Duodenal mucosa (tissue), 2 donors: ENCODE data around the gene NOL9.

ENCODE experiments used
- H3K27ac ChIP-seq: one replicate; pipeline ENCODE4 v1.7.0; 2013; ENCODE audit warnings: low read depth, low read length
- H3K27me3 ChIP-seq, 2 donors: one replicate each; pipeline ENCODE4 v1.7.0; 2013; ENCODE audit warnings: low read length in 2 of 2, control low read depth in 1 of 2; ENCODE audit not compliant: insufficient read depth in 2 of 2, control insufficient read depth in 1 of 2
- H3K36me3 ChIP-seq, 2 donors: one replicate each; pipeline ENCODE4 v1.7.0; 2013; ENCODE audit warnings: low read length in 2 of 2, control low read depth in 1 of 2; ENCODE audit not compliant: insufficient read depth in 2 of 2, control insufficient read depth in 1 of 2
- H3K4me1 ChIP-seq, 2 donors: one replicate each; pipeline ENCODE4 v1.7.0; 2013; ENCODE audit warnings: low read length in 2 of 2, control low read depth in 1 of 2; ENCODE audit not compliant: insufficient read depth in 2 of 2, control insufficient read depth in 1 of 2
- H3K4me3 ChIP-seq, 2 donors: one replicate each; pipeline ENCODE4 v1.7.0; 2013; ENCODE audit warnings: low read length in 2 of 2, low read depth in 1 of 2
- H3K9ac ChIP-seq, 2 donors: one replicate each; pipeline ENCODE4 v1.7.0; 2013; ENCODE audit warnings: low read length in 2 of 2, low read depth in 1 of 2
- H3K9me3 ChIP-seq, 2 donors: one replicate each; pipeline ENCODE4 v1.7.0; 2013; ENCODE audit warnings: low read length in 2 of 2, control low read depth in 1 of 2; ENCODE audit not compliant: control insufficient read depth in 1 of 2

NOL9 gene

DNA sequence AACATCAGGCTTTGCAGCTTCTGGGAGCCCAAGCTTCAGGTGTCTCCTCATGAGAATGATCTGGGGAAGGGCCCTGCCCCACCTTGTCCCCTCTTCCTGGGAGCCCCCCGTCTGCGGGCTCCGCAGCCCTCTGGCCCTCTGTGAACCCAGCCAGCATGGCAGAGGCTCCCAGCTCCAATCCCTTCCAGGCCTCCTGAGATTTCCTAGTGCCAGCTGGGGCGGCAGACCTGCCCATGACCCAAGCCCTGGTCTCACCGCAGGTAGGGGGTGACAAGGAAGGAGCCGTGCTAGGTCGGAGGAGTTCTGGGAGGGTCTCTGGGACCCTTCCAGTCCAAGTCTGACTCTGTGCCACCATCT lies 70.6 kb downstream of the NOL9 start:
- H3K36me3 ChIP-seq = no peaks in the 10 kb centered on the region
- peaks cover 4 to 11% of the 10 kb centered on the region in 2 donors for H3K4me1 ChIP-seq
- no peak overlapping the region for H3K27ac ChIP-seq

DNA sequence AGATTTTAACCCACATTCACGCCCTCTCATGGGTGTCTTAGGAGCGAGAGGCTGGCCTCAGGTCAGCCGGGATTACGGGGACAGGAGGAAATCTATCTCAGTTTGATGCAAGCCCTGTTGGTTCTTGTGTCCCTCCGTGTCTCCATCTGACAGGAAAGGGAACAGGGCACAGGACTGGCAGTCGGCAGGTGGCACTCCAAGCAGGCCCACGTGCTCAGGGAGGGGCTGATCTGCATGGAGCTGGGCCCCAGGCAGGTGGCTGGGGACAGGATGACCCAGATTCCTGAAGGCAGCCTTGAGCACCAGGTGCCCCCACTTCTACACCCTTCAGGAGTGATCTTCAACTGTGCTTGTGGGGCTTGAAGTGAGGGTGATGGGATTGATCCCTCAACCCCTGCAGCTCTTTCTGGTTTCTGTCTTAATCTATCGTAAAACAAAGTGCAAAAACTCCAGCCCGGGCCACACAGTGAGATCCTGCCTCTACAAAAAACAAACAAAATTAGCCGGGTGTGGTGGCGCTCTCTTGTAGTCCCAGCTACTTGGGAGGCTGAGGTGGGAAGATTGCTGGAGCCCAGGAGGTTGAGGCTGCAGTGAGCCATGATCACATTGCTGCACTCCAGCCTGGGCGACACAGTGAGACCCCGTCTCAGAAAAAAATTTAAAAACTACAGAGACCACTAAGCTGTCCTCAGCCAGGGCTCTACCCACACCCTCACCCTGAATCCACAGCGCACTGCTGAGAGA lies 71.1 kb downstream of the NOL9 start:
- Histone ChIP-seq H3K36me3 (no peaks in the 10 kb centered on the region), H3K4me3 (no peak overlapping the region), H3K9me3 (no peaks in the 10 kb centered on the region), H3K27ac (no peak overlapping the region), H3K4me1 (peaks cover 4 to 11% of the 10 kb centered on the region in 2 donors), H3K27me3 (peaks cover 13 to 21% of the 10 kb centered on the region in 2 donors), H3K9ac (no peak overlapping the region)

More for the DNA sequence above, 70.6 kb downstream of the NOL9 start:
- H3K27me3 ChIP-seq = peaks cover 13 to 21% of the 10 kb centered on the region in 2 donors
- H3K4me3 ChIP-seq = no peak overlapping the region
- H3K9ac ChIP-seq = no peak overlapping the region
- no peaks in the 10 kb centered on the region for H3K9me3 ChIP-seq

- peaks cover 13 to 21% of the 10 kb centered on the region in 2 donors for H3K27me3 ChIP-seq
- peaks cover 8 to 16% of the 10 kb centered on the region in 2 donors for H3K4me1 ChIP-seq
- H3K27ac ChIP-seq = no peak overlapping the region
- H3K9ac ChIP-seq = no peak overlapping the region
- no peaks in the 10 kb centered on the region for H3K36me3 ChIP-seq
- no peaks in the 10 kb centered on the region for H3K9me3 ChIP-seq
- H3K4me3 ChIP-seq = no peak overlapping the region
Measured at GRCh38 chr1:6481820-6482219, 72.5 kb downstream of the NOL9 start.

DNA sequence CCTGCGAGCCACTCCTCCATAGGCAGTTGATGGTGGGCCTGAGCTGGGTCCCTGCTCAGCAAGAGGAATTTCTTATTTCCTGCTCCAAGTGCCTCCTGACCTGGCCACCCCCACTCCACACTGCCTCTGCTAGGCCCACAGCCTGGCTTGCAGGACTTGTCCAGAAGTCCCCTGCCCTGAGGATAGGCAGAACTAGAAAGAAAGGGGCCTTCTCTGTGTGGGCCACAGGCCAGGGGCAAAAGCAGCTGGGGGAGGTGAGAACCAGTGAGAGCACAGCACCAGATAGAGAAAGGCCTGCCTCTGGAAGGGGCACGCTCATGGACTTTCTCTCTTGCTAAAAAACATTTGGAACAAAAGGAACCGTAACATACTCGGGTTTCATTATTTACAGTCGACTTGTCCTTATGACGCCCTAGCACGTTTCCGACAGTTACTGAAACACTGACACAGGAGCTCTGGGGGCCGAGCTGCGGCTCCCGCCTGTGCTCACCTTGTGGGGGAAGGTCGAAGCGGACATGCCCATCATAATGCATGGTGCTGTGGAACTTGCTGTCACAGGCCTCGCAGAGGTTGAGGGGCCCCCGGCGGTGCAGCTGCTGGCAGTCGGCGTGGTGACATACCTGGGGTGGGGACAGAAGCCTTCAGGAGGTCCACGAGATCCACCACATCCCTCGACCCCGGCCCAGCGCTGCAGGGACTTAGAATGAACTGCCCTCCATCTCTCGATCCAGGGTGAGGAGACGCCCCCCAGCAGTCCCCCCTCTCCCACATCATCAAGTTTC lies 77.1 kb downstream of the NOL9 start:
- no peak overlapping the region for H3K27ac ChIP-seq
- no peak overlapping the region for H3K4me3 ChIP-seq
- H3K4me1 ChIP-seq = peaks cover 33 to 34% of the 10 kb centered on the region in 2 donors
- no peak overlapping the region for H3K9ac ChIP-seq
- no peaks in the 10 kb centered on the region for H3K27me3 ChIP-seq
- no peaks in the 10 kb centered on the region for H3K9me3 ChIP-seq
- H3K36me3 ChIP-seq = no peaks in the 10 kb centered on the region

DNA sequence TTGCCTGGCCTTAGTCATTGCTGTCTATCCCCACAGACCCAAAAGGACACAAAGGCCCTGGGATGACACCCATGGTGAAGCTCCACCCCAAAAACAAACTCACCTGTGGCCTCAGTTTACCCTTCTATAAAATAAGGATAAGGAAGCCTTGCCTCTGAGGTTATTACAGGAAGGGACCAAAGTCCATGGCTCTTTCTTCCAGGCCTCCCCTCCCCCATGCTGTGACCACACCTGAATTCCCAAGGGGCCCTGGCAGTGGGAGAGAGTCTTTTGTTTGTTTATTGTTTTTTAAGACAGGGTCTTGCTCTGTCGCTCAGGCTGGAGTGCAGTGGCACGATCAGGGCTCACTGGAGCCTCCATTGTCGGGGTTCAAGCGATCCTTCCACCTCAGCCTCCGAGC lies 77.8 kb downstream of the NOL9 start:
- peaks cover 35 to 37% of the 10 kb centered on the region in 2 donors for H3K4me1 ChIP-seq
- no peaks in the 10 kb centered on the region for H3K9me3 ChIP-seq
- H3K27me3 ChIP-seq = no peaks in the 10 kb centered on the region
- H3K36me3 ChIP-seq = no peaks in the 10 kb centered on the region
- H3K4me3 ChIP-seq = no peak overlapping the region
- no peak overlapping the region for H3K9ac ChIP-seq
- no peak overlapping the region for H3K27ac ChIP-seq

DNA sequence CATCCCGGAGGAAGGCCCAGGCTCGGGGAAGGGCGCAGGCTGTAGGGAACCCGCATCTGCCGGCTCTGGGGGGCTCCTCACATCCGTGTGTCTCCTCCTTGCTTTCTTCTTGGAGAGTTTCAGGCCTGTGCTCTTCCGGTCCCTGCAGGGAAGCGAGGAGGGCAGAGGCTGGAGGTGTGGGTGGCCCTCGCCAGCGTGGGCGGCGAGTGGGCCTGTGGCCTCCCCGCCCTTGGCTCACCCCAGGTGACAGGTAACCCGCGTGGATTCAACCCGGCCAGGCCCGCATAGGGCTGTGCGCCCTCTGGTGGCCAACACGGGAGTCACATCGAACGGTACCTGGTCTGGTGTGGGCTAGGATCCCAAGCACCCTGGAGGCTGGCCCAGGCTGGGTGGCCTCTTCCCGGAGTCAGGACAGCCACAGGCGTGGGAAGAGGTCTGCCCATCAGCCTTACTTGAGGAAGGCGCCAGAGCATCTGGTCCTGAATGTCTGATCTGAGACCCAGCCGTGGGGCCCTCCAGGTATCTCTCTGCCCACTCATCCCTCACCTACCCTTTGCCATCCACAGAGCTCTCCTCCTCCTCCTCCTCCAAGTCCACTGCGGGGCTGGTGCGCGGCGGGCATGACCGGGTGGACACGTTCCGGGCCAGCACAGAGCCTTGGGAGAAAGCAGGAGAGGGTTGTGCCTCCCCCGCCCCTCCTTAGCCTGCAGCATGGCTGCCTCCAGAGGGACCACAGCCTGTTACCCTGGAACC lies 78.8 kb downstream of the NOL9 start:
- H3K36me3 ChIP-seq = no peaks in the 10 kb centered on the region
- H3K27me3 ChIP-seq = no peaks in the 10 kb centered on the region
- no peak overlapping the region for H3K27ac ChIP-seq
- peaks cover 35 to 37% of the 10 kb centered on the region in 2 donors for H3K4me1 ChIP-seq
- H3K9me3 ChIP-seq = no peaks in the 10 kb centered on the region
- H3K4me3 ChIP-seq = no peak overlapping the region
- peak overlapping the region in 1 of 2 donors; percentile 18 for H3K9ac ChIP-seq

- H3K27ac ChIP-seq = no peak overlapping the region
- H3K9me3 ChIP-seq = no peaks in the 10 kb centered on the region
- peaks cover 35 to 37% of the 10 kb centered on the region in 2 donors for H3K4me1 ChIP-seq
- H3K9ac ChIP-seq = no peak overlapping the region
- H3K36me3 ChIP-seq = peaks cover 0 to 3% of the 10 kb centered on the region in 2 donors
- no peak overlapping the region for H3K4me3 ChIP-seq
- H3K27me3 ChIP-seq = no peaks in the 10 kb centered on the region
Measured at GRCh38 chr1:6474815-6475282, 79.5 kb downstream of the NOL9 start.

- no peaks in the 10 kb centered on the region for H3K9me3 ChIP-seq
- peak overlapping the region in 1 of 2 donors; percentile 29 for H3K4me3 ChIP-seq
- H3K4me1 ChIP-seq = peaks cover 35 to 37% of the 10 kb centered on the region in 2 donors
- peaks cover 2 to 8% of the 10 kb centered on the region in 2 donors for H3K36me3 ChIP-seq
- H3K27me3 ChIP-seq = no peaks in the 10 kb centered on the region
- no peak overlapping the region for H3K9ac ChIP-seq
- H3K27ac ChIP-seq = no peak overlapping the region
Measured at GRCh38 chr1:6473974-6474814, 80.1 kb downstream of the NOL9 start.

DNA sequence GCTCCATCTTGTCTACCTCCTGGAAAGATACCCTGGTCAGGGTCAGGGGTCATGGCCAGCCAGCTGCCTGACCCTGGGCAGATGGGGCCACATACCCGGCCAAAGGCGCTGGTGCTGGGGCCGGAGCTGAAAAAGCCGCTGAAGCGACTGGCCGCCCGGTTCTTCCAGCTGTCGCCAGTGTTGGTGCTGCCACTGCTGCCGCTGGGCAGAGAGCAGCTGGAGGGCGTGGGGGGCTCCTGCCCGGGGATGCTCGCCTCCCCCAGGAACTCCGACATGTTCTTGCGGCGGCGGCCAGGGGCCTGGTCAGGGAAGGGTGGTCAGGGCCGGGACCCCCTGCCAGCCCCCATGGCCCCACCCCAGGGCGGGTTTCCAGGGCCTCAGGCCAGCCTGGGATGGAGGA lies 81.2 kb downstream of the NOL9 start:
- Histone ChIP-seq H3K4me3 (peak overlapping the region in 1 of 2 donors; percentile 64), H3K36me3 (peaks cover 12 to 16% of the 10 kb centered on the region in 2 donors), H3K27ac (no peak overlapping the region), H3K4me1 (peaks cover 35 to 37% of the 10 kb centered on the region in 2 donors), H3K9me3 (no peaks in the 10 kb centered on the region), H3K27me3 (no peaks in the 10 kb centered on the region), H3K9ac (peak overlapping the region in 1 of 2 donors; percentile 3)
